ENCODE data around the gene MTCH1.

The MTCH1 gene

GRCh38 chr6:37007340-37008043, 21.5 kb upstream of the MTCH1 start:
- ChIA-PET POLR2A (interaction anchor here (1.2 kb wide), 1 partner anchor 21 kb away, joined by 6 read pairs; the partner anchor contains the start of gene MTCH1), CTCF (interaction anchor here (1.0 to 4.2 kb wide), 8 partner anchors 10 to 241 kb away, joined by 3 to 55 read pairs (median 6); partner anchors contain the start of gene C6orf89)
- H3K4me3 ChIP-seq (ENCODE audit: low read depth, low read length), result no peak overlapping the region
- DNase-seq (ENCODE audit: low read depth, low spot score), result no peak
- TF ChIP-seq CTCF (IDR thresholded peaks at IDR 0.05; ENCODE audit: insufficient read depth, low read length, missing control alignments), result no peak

GRCh38 chr6:37006793-37007339, 20.9 kb upstream of the MTCH1 start:
- no peak for DNase-seq (ENCODE audit: low read depth, low spot score)
- TF ChIP-seq CTCF (IDR thresholded peaks at IDR 0.05; ENCODE audit: insufficient read depth, low read length, missing control alignments), result no peak
- H3K4me3 ChIP-seq (ENCODE audit: low read depth, low read length), result no peak overlapping the region
- ChIA-PET CTCF (interaction anchor here (1.0 to 4.2 kb wide), 9 partner anchors 10 to 240 kb away, joined by 3 to 55 read pairs (median 5); partner anchors contain the start of gene C6orf89), POLR2A (interaction anchor here (1.2 kb wide), 1 partner anchor 21 kb away, joined by 6 read pairs; the partner anchor contains the start of gene MTCH1)

- CTCF ChIA-PET, result interaction anchor here (1.0 to 4.2 kb wide), 5 partner anchors 9 to 204 kb away, joined by 3 to 55 read pairs (median 5); no protein-coding TSS in a partner anchor
- H3K4me3 ChIP-seq (ENCODE audit: low read depth, low read length), result no peak overlapping the region
- POLR2A ChIA-PET, result no interaction called here
- DNase-seq (ENCODE audit: low read depth, low spot score), result no peak
- TF ChIP-seq CTCF (IDR thresholded peaks at IDR 0.05; ENCODE audit: insufficient read depth, low read length, missing control alignments), result no peak
These were observed 20.0 kb upstream of the MTCH1 start for GRCh38 chr6:37005827-37006567.

GRCh38 chr6:37005061-37005810, 19.2 kb upstream of the MTCH1 start, which contains the start of gene FGD2:
FGD2 (plus strand) TSS chr6:37005655; CDS start chr6:37005818, 163 bp downstream.
- no peak for DNase-seq (ENCODE audit: low read depth, low spot score)
- no peak within 1 kb of the TSS for H3K4me3 ChIP-seq (ENCODE audit: low read depth, low read length)
- CTCF ChIA-PET, result interaction anchor here (1.9 to 4.2 kb wide), 2 partner anchors 8 to 12 kb away, joined by 5 to 55 read pairs; no protein-coding TSS in a partner anchor
- no peak for TF ChIP-seq CTCF (IDR thresholded peaks at IDR 0.05; ENCODE audit: insufficient read depth, low read length, missing control alignments)
- POLR2A ChIA-PET, result no interaction called here

- no peak for TF ChIP-seq CTCF (IDR thresholded peaks at IDR 0.05; ENCODE audit: insufficient read depth, low read length, missing control alignments)
- no peak overlapping the region for H3K4me3 ChIP-seq (ENCODE audit: low read depth, low read length)
- DNase-seq (ENCODE audit: low read depth, low spot score), result no peak
- ChIA-PET POLR2A (no interaction called here), CTCF (interaction anchor here (0.7 to 4.2 kb wide), 4 partner anchors 13 to 239 kb away, joined by 3 to 55 read pairs (median 7); partner anchors contain the start of gene C6orf89)
These were observed 18.3 kb upstream of the MTCH1 start for GRCh38 chr6:37004044-37004980.

Data from AG04449 (cell line).